HG02642 (cell line): ENCODE results near the gene NUP35.
A peak's percentile ranks its signal among the peaks of the same experiment; 100 is the strongest.

ENCODE experiments used
- ATAC-seq: cut with Tn5 transposase; IDR thresholded peaks from one replicate; pipeline ENCODE4 v1.9.1; 2021; ENCODE audit warnings: mild to moderate bottlenecking; ENCODE audit not compliant: unreplicated experiment, poor library complexity

NUP35 gene, protein sequence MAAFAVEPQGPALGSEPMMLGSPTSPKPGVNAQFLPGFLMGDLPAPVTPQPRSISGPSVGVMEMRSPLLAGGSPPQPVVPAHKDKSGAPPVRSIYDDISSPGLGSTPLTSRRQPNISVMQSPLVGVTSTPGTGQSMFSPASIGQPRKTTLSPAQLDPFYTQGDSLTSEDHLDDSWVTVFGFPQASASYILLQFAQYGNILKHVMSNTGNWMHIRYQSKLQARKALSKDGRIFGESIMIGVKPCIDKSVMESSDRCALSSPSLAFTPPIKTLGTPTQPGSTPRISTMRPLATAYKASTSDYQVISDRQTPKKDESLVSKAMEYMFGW

DNA sequence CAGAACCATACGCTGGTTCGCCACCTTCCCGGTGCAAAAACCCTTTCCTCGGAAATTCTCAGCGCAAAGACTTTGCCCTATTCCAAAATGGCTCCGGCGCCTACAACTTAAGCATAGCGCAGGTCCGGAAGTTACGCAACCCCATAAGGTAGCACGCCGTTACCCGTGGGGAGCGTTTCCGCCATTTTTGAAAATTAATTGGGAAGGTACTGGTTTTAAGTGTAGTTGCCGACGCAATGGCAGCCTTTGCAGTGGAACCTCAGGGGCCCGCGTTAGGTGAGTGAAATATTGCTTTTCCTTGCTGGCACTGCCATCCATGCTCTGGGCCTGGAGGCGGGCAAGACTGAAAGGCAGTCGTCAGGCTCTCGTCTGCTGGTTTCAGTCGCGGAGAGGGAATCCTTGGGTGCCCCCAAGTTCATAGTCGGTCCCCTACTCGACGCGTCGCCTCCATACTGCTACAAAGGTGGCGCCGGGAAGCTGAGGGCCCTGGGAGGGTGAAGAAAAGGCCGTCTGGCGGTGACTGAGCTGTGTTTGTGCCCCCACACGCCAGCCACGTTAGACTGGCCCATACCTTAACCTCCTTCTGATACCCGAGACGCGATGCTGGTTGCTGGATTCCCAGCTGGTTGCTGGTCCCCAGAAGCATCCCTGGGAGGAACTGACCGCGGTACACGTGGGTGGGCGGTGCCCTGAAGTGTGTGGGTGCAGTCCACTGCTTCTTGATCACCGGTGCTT is at the start of gene NUP35:
TSS of gene NUP35 (plus strand) at position 222 of the 735 bp plus-strand sequence. CDS start at position 237, 15 bp downstream.
- ATAC-seq = peak; percentile 92

DNA sequence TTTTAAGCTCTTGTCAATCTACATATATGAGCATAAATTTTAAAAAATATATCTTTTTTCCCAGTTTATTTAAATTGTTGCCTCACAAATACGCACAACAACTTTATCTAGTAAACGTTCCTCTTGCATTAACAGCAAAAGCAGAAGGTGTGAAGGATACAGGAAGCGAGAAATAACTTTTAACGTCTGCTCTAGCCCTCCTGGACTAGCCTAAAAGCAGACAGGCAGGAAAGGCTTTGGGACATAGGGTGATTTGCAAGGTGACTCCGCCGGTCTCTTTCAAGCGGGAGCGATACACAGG is 46.1 kb upstream of the NUP35 start:
- no peak for ATAC-seq

DNA sequence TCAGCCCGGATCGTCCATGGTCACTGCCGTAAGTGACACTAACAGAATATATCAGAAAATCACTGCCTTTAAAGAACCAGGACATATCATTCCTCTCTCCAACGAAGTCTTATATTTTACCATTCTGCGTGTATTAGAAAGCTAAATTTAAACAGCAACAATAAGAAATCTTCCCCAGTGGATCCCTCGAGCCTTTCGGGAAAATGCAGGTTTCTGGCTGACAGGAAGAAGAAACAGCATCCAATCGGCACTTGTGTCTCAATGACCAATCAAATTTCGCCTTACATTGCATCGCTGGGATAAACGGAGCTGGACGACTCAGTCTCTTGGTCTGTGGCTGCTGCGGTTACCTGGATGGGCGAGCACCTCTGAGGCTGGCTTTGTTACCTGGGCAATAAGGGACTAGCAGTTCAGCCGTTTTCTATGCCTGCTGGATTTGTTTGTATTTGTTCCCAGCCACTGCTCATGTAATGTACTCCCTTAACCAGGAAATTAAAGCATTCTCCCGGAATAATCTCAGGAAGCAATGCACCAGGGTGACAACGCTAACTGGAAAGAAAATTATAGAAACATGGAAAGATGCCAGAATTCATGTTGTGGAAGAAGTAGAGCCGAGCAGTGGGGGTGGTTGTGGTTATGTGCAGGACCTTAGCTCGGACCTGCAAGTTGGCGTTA is 45.6 kb upstream of the NUP35 start, which contains the start of gene DUSP19:
TSS of gene DUSP19 (plus strand) at position 284 of the 675 bp plus-strand sequence. CDS start at position 471, 187 bp downstream.
- ATAC-seq = peak; percentile 94

DNA sequence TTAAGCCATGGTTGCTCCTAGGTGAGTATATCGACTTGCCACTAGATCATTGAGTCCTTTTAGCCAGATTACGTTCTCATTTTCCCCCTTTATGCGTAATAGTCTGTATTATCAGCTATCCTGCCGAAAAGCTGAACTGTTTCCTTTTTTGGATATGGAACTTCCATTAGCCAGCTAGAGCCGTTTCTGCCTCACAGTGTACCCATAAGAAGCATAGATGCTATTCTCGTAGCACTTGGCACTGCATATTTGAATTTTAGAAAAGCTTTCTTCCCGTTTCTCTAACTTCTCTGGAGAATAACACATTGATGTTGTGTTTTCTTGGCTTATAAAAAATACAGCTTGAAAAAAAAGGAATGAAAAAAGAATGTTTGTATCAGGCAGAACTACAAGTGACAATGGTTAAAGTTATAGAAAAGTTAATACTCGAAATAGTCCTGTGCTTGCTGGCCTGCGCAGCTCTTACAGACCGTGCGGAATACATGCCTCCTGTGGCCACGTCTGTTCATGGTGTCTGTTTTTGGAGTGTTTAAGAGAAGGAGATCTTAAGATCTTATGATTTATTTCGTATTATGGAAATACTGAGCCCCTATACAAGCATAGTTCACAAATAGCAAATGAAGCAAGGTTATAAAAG is 45.0 kb upstream of the NUP35 start:
- ATAC-seq = peak; percentile 22

DNA sequence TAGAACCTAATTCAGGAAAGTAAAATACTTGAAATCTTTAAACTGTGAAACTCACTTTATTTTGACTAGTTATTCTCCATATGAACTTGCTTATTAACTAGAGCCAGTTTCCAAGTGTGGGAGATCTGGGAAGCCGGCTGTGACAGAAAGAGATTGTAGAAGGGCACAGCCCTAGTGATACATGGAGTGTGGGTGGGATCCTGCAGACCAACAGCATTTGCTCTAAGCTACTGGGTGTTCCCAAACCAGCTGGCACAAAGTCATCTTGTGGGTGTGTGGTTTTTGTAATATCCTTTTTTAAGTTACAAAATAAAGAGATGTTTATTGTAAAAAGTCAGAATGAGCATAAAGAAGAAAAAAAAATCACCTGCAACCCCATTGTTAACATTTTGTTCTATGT is 42.3 kb upstream of the NUP35 start:
- no peak for ATAC-seq

DNA sequence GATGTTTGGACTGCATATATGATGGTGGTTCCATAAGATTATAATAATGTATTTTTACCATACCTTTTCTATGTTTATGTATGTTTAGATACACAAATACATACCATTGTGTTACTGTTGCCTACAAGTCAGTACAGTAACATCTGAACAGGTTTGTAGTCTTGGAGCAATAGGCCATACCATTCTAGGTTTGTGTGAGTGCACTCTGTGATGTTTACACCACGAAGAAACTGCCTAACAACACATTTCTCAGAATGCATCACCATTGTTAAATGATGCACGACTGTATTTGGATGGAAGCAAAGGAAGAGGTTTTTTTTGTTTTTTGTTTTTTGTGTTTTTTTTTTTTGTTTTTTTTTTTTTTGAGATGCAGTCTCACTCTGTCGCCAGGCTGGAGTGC is 36.2 kb upstream of the NUP35 start:
- ATAC-seq = peak; percentile 42

DNA sequence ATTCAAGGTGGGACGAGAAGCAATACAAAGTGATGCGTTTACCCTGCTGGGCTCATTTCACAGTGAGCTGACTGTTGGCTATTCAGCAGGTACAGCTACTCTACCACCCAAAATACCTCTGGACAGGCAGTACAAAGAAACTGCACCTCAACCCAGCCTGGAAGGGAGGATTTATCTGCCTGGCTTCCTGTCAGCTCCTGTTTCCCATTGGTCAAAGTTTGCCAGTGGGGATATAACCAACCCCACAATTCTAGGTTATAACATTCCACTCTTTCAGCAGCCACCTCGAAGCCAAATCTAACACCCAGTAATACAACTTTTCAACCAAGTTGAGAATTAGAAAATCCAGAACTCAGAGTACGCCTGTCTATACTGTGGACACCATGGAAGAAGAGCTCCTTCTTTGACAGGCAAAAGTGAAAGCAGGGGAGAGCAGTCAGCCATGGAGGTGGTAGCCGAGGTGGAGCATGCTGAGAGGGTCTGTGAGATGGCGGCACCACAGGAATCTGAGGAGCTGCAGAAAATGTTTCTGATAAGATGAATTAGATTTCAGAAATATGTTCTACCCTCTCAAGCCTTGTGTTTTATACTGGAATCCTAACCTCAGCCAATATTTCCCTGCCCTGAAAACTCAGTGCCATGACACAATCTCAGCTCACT is 34.9 kb upstream of the NUP35 start:
- ATAC-seq = peak; percentile 51

DNA sequence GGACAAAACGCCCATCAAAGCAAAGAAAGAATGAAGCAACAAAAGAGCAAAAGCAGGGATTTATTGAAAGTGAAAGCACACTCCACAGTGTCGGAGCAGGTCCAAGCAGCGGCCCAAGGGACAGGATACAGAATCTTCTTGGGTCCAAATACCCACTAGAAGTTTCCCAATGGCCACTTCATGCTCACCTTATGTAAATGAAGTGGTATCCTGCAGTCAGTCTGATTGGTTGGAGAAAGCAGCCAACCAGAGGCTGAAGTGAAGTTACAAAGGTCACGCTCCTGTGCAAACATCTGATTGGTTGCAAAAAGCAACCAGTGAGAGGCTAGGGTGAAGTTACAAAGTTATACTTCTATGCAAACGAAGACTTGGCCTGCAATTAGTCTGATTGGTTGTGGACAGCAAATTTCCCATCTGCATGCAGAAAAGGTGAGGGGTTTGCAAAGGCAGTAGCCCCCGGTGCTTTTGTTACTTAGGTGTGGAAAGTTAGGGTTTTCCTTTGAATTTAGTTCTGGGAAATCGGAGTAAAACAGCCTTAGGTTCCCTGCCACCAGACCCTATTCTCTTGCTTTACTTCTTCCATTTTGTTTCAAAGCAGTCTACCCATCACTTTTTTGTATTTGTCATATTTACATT is 32.8 kb upstream of the NUP35 start:
- no peak for ATAC-seq

DNA sequence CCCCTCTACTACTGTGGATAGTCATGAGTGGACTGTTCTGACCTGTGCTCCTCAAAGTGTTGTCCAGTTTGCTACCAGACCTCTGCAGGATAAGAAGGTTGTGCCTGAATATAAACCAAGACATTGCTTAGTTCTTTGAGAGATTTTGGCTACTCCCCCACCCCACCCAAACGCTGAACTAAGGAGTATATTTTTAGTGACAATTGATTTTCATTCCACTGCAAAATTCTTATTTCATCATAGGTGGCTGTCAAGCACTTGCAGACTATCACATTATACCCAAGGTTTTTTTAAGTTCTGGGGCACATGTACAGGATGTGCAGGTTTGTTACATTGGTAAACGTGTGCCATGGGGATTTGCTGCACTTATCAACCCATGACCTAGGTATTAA is 32.3 kb upstream of the NUP35 start:
- ATAC-seq = no peak

DNA sequence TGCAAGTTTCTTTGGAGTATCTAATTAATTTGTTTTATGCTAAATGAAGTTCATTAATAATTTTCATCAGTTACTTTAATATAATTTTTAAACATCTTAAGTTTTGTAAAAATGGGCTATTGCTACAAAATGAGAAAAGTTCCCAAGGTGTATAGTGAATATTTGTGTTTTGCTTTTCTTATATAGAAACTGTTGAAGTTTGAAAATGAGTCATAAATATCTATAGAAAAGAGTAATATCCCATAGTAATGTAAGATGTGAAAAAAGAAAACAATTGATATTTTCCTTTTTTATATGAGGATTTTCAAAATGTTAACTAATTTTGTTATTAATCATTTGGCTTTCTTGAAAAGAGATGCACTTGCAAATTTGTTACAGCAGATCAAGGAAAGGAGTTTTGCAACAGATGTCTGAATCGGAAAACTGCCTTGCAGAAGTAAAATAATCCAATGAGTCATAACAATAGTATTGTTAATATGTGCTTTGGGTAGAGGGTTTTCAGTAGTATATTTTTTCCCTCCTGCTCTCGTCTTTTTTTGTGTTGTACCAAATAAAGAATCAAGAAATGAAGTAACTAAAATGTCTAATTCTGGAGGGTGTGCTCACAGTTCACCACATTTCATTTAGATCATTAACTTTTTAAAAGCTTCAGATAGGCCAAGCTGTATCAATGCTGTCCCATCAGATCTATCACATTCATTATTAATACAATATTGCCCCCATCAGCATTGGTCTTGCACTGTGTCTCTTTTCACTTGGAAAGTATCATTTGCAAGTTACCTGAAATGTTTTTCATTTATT is 30.2 kb upstream of the NUP35 start:
- peak; percentile 80 for ATAC-seq

DNA sequence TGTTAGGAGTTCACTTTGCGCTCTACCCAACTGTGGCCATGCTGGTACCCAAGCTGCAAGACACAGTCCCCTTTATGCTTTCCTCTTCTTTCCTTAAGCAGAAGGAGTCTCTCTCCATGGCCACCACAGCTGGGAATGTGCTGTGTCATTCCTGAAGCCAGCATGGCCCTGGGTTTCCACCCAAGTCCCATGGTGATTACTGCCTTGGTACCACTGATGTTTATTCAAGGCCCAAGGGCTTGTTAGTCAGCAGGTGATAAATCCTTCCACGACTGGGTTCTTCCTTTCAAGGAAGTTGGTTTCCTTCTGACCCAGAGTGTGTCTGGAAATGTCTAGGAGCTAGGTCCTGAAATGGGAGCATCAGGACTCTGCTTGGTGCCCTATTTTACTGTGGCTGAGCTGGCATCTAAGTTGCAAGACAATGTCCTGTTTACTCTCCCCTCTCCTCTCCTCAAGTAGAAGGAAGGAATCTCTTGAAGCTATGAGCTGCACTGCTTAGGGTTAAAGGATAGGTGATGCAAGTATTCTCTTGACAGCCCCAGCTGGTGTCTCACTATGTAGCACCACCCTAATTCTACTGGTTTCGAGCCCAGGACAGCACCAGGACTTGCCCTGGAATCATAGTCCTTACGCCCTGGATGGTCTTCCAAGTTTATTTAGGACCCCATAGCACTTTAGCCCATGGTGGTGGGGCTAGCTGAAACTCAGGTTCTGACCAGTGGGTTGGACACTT is 18.7 kb upstream of the NUP35 start:
- no peak for ATAC-seq

DNA sequence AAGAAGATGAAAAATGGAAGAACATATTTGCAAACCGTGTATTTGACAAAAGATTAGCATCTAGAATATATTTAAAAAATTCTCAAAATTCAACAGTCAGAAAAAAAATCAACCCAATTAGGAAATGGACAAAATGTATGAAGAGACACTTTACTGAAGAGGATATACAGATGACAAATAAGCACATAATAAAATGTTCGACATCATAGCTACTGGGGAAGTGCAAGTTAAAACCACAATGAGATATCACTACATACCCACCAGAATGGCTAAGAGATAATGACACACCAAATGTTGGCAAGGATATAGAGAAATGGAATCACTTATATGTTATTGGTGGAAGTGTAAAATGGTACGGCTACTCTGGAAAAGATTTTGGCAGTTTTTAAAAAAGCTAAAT is 11.7 kb upstream of the NUP35 start:
- no peak for ATAC-seq

DNA sequence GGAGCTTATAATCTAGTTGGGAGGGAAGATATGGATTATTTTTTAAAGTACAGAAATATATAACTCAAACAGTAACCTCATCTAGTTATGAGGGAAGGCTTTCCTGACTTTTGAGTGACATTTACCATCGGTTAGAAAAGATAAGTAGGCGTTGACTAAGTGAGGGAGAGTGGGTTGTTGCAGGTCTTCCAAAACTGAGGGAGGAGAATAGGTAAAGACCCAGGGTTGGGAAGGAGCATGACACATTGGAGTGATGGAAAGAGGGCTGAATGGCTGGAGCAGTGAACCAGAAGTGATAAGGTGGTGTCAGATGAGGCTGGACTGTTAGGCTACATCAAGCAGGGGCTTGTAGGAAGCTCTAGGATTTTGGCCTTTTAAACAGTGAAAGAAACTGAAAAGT is 10.6 kb upstream of the NUP35 start:
- ATAC-seq = no peak

DNA sequence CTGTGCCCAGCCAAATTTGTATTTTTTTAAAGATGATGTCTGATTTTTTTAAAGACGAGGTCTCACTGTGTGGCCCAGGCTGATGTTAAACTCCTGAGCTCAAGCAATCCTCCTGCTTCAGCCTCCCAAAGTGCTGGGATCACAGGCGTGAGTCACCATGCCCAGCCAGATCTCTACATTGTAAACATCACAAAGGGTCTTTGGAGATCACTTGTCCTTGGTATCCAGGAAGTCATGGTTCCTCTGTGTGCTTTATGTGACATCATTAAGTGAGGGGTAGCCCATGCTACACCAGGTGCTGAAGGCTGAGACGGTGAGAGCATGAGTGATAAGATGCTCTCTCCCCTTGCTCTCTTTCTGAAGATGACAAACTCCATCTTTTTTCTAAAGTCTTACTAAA is 7.0 kb upstream of the NUP35 start:
- ATAC-seq = no peak

DNA sequence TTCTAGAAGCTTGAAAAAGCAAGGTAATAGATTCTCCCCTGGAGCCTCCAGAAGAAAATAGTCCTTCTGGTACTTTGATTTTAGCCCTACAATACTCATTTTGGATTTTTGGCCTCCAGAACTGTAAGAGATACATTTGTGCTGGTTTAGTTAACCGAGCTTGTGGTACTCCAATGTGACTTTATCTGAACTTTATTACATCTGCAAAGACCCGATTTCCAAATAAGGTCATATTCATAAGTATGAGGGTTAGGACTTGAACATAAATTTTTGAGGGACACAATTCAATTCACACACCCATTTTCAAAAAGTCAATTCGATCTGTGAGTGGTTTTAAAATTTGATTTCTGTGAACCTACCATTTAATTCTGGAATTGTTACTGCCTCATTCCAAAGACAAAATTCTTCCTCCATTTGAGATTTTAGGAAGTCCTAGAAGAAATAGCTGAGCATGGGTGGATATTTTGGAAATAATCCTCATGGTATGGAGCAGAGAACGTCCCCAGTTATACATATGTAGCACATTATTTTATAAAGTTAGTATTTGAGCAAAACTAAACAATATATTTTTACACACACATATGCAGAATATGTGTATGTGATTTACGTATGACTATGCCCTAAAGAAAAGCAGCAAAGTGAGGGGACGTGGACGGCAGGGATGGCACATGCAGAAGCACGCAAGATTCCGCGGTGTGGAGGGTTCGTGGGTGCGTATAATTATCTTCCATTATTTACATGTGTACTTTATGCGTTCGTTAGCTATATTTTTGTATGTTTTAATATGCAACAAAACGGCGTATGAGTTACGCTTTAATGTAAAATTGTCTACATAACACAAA is 905 bp upstream of the NUP35 start:
- no peak for ATAC-seq

DNA sequence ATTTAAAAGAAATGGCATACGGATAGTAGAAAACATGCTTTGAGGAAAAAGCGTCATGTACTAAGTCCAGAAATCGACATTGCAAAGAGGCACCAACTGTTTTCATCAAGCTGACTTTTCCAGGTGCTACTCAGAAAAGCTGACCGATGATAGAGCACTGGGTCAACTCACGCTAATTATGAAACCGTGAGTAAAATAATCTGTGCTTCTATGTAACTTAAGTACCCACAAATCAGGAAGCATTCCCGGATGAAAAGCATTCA is 353 bp upstream of the NUP35 start:
- peak; percentile 43 for ATAC-seq

DNA sequence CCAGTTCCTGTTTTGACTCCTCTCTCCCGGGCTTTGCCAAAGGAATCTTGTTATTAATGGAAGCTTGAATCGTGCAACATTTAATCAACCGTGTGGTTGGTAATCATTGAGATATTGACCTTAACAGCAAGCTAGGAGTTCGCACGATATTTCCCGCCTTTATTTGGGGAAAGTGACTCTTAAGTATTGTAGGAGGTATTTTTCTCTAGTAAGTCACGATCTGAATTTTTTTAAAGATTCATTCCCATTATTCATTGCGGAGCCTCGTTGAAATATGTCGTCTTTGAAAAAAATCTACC is 663 bp downstream of the NUP35 start:
- no peak for ATAC-seq

DNA sequence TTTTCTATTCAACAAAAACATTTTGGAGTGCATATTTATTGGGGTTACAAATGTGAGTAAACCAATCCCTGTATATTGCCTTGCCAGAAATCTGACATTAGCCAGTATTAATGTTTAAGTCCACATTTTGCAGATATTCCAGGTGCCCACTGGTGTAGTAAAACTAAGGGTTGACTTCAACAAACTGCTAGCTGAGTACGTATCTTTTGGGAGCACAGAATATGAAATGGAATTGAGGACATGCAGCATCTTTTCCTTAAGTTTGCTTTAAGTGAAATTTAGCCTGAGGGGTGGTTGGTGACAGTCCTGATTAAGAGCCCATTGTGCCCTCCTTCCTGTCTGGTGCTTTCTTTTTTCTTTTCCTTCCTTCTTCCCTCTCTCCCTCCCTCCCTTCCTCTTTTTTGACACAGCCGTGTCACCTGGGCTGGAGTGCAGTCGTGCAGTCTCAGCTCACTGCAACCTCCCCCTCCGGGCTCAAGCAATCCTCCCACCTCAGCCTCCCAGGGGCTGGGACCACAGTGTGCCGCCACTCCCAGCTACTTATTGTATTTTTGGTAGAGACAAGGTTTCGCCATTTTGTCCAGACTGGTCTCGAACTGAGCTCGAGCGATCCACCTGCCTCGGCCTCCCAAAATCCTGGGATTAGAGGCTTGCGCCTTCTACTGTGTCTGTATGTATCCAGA is 1.6 kb downstream of the NUP35 start:
- no peak for ATAC-seq
